Stimulated activated CD4-positive, alpha-beta T cell treated with anti-CD3 and anti-CD28 coated beads, Interleukin-12 subunit alpha, Interleukin-12 subunit beta, amount 100 ng/mL, for 48 hours (primary cell): ENCODE results near the gene MANBA.
"Not testable (repeated sequence)": the region's sequence is repeated elsewhere in the genome, so short reads cannot be mapped to it uniquely, and the experiment has no call there.

Experiments used
- DNase-seq, 3 donors: peaks; one replicate each; pipeline ENCODE4 v3.0.0-alpha.2; 2020; ENCODE audit warnings: low read depth in 2 of 3, low spot score in 1 of 3

The MANBA gene

DNA sequence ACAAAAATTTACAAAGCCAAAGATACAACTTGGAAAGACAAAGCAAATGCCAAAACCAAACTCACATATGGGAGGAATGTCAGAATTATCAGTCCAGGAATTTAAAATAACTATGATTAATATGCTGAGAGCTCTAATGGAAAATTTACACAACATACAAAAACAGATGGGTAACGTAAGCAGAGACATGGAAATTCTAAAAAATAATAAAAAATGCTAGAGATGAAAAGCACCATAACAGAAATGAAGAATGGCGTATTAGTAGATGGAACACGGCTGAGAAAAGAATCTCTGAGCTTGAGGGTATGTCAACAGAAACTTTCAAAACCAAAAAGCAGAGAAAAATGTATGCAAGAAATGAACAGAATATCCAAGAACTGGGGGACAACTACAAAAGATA, 4.1 kb upstream of the MANBA start:
- no peak for DNase-seq

- DNase-seq: no peak
These were observed 1.1 kb upstream of the MANBA start for GRCh38 chr4:102761906-102762305.

GRCh38 chr4:102761296-102761701, 531 bp upstream of the MANBA start:
- peak in 2 of 3 donors; percentile 2 to 14 for DNase-seq

- peak; percentile 8 to 10 (median 8) for DNase-seq
These were observed 730 bp downstream of the MANBA start for GRCh38 chr4:102759831-102760644.

DNA sequence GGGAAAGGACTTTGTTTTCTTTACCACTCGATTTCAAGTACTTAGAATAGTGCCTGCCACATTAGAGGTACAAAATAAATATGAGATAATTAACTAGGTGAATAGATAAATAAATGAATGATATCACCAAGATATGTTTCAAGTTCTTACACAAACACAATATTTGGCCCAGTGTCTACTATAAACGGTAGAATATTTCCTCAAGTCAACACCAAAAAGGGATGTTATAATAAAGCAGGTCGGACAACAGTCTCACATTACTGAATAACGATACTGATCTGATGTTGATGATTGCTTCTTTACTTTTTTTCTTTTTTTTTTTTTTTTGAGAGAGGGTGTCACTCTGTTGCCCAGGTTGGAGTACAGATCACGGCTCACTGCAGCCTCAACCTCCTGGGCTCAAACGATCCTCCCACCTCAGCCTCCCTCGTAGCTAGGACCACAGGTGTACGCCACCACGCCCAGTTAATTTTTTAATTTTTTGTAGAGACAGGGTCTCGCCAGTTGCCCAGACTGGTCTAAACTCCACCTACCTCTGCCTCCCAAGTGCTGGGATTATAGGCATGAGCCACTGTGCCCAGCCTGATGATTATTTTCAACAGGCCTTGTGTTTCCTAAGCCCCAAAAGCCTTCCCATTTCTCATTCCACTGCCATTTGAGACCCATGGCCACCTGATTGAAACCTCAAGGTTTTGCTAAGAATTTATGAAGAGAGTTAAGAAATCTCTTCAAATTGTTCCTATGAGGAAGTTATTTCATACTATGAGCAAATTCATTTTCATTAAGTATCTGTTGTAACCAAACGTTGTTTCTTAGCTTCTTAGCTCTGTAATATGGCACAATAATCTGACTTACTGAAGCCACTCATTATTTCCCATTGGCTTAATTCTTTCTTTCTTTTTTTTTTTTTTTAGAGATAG, 2.3 kb downstream of the MANBA start:
- DNase-seq: no peak

GRCh38 chr4:102757681-102758080, 3.1 kb downstream of the MANBA start:
- DNase-seq: no peak

- DNase-seq: no peak
These were observed 6.7 kb downstream of the MANBA start for GRCh38 chr4:102754044-102754443.

DNA sequence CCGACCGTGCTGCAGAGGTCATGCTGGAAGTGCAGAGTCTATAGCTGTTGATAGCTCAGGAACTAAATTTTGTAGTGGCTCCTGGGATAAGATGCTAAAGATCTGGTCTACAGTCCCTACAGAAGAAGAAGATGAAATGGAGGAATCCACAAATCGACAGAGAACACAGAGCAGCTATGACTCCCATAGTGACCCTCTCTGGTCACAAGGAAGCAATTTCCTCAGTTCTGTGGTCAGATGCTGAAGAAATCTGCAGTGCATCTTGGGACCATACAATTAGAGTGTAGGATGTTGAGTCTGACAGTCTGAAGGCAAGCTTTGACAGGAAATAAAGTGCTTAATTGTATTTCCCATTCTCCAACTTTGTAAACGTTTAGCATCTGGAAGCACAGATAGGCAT, 8.8 kb downstream of the MANBA start:
- no peak for DNase-seq

GRCh38 chr4:102743352-102743751, 17.4 kb downstream of the MANBA start:
- not testable (repeated sequence) for DNase-seq

DNA sequence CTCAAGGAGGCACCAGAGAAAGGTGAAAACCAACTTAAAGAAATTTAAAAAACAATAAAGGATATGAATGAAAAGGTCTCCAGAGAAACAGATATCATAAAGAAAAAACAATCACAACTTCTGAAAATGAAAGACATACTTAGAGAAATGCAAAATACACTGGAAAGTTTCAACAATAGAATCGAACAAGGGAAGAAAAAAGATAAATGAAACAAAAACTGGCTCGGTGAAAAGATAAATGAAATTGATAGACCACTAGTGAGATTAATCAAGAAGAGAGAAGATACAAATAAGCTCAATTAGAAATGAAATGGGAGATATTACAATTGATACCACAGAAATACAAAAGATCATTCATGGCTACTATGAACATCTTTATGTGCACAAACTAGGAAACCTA, 22.0 kb downstream of the MANBA start:
- not testable (repeated sequence) for DNase-seq

DNA sequence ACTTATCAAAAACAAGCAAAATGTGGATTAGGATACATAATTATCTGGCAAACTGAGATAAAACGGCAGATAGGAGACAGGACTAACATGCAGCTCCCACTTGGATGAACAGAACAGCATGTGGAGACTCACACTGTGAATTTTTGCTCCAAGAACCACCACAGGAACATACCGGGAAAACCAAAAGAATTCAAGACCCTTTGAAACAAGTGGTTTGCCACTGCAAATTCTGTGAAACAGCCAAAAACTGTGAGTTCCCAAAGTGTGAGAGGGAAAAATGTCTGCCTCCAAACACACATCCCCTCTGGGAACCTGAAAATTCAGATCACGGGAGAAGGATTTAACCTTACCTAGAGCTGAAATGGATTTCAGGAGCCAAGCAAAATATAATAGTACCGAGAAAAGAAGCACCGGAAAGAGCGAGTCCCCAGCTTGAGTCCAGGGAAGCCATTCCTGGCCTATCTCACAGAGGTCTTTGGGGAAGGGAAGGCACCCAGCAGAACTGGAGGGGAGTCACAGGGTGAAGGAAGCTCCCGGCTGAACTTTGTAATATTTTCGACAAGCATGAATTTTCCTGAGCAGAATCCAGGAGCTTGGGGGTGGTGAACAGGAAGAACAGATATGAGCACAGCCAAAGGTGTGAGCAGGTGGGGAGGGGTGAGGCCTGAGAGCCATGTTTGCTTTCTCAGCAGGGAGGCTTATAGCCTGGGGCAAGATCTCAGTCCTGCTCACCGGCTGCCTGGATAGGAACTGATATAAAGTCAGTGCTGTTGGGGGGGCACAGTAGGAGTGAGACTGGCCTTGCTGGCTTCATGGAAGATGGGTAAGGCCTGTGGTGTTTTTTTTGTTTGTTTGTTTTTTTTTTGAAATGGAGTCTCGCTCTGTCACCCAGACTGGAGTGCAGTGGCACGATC, 23.9 kb downstream of the MANBA start:
- DNase-seq: no peak

- no peak for DNase-seq
These were observed 25.2 kb downstream of the MANBA start for GRCh38 chr4:102735582-102735981.

DNA sequence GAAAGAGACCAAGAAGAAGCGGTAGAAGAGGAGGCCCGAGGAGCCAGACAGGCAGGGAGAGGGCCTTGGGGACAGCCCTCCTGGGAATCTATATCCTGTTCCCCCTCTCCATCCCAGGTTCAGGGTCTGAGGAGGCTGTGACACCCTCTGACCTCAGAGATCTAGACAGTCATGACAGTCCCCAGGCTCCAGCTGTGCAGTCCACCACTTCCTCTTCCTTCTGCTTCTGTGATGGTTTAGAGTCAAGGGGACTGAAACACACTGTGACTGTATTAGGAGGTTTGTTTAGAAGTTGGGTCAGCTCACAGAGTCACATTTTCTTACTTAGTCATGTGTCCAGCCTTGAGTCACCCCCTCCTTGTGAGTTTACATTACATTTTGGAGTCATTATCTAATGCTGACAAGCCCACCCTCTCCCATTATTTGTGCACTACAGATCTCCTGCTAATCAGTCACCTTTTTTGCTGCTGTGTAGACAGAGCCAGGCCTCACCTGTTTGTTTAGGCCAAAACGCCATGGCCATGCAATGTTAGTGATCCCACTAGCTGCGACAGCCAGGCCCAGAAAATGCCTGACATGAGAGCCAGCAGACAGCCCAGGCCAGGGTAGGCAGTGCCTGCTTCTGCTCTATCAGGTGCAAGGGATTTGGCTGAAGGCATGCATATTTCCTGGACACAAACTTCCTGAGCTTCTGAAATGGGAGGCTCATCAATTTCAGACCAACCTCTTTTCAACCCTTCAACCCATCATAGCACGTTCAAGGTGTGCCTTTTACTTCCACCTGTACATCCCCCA, 26.0 kb downstream of the MANBA start:
- DNase-seq: no peak

GRCh38 chr4:102734116-102734515, 26.7 kb downstream of the MANBA start:
- DNase-seq: no peak

DNA sequence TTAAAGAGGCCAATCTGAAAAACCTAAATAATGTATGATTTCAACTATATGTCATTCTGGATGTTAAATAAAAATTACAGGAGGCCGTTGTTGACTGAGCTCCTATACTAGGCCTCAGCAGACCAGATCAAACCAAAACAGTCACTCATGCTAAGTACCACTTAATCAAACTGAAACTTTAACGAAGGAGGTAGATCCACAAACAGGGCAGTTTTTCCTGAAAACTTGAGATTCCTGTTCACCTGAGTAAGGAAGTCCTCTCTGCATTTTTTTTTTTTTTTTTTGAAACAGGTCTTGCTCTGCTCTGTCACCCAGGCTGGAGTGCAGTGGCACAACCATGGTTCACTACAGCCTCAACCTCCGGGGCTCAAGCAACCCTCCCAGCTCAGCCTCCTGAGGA, 27.7 kb downstream of the MANBA start:
- no peak for DNase-seq

DNA sequence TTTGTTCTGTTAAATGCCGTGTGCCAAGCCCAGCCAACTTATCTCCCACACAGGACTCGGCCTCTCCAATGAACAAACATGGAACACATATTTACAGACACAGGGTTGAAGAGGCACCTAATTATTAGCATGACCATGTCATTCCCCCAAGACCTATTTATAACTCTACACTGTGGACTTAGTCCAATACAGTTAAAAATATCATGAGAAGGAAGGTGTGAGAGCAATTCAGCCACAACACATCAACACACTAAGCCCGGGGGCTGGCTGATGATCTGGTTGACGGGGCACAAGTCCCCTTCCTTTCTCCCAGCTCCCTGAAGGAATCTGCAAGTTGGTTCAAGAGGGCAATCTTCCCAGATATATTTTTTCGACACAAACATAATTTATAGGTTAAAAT, 28.1 kb downstream of the MANBA start:
- DNase-seq: no peak

DNA sequence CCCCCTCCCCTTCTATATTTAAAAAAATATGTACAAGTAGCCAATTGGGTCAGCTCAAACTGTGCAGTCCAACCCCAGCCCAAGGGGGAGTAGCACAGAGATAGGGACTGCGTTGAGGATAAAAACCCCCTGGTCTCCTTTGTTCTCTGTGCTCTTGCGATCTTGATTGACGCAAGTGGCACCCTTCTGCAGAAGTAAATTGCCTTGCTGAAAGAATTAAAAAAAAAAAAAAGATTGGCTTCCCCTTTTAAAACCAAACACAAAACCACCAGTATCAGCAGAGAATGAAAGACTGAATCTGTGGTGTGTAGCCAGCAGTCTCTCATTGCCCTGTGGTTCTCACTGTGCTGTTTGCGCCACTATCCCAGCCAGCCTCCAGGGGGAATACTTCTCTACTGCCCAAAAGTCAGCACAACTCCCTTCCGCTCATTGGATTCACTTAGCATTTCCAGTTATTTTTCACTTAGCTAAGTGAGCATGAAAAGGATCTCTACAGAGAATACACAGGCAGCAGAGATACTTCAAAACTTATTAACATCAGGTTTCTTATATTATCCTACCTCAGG, 29.7 kb downstream of the MANBA start:
- DNase-seq: no peak

DNA sequence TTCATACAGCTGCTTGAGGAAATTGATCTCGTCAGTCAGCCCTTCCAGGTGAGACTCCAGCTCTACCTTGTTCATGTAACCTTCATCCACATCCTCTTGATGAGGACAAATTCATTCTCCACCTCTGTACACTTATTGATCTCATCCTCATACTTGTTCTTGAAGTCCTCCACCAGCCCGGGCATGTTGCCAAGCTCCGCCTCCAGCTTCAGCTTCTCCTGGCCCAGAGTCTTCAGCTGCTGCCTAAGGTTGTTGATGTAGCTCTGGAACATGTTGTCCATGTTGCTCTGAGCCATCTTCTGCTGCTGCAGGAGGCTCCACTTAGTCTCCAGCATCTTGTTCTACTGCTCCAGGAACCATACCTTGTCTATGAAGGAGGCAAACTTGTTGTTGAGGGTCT, 31.3 kb downstream of the MANBA start:
- not testable (repeated sequence) for DNase-seq

GRCh38 chr4:102726919-102727318, 33.8 kb downstream of the MANBA start:
- DNase-seq: not testable (repeated sequence)

DNA sequence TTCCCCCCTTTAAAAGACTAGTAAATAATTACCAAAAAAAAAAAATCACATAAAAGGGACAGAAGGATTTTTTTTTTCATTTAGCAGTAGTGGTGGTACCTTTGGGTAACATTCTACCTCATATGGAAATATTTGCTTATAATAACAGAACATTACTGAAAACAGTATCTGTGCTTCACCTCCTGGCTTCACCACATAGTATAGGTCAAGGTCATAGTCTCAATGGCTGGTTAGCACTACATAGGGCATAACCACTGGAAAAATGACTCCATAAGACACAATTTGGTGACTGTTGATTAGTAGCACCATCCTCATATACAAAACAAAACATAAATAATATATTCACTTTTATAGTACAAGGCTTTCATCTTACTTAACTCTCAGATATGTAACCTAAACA, 34.7 kb downstream of the MANBA start:
- DNase-seq: no peak
